Stimulated activated CD8-positive, alpha-beta memory T cell treated with anti-CD3 and anti-CD28 coated beads, Interleukin-12 subunit alpha, Interleukin-12 subunit beta, amount 100 ng/mL, for 4 hours (primary cell): ENCODE data around the gene CFAP99.
"Not testable (repeated sequence)": the region's sequence is repeated elsewhere in the genome, so short reads cannot be mapped to it uniquely, and the experiment has no call there.

Experiments used
- DNase-seq: peaks from one replicate; pipeline ENCODE4 v3.0.0-alpha.2; 2020; ENCODE audit warnings: low read depth

The CFAP99 gene

DNA sequence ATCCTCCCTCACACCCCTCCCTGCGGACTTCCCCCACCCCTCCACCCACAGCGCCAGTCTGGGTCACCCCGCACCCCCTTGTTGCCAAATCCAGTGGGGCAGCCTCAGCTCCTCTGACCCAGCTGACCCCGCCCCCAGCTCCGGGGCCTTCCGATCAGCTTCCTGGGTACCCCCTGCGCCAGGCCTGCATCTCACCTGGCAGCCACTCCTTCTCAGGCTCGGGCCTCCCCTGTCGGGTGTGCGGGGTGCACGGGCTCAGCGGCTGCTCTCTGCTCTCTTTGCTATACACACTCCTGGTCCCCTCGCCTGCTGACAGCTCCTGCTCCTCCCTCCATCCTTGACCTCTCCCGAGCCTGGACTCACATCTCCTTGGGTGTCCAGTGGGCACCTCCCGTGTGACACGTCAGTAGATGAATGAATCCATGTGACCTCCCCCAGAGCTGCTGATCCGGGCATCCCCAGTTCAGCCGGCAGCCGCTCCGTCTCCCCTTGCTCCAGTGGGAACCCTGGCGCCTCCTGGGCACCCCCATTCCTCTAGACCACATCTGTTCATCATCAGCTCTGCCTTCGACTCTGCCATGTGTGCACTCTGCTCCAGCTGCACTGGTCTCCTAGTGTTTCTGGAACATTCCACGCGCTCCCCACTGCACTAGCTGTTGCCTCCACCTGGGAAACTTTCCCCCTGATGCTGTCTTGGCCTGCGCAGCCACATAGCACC is 9.9 kb downstream of the CFAP99 start:
- DNase-seq, result no peak

- not testable (repeated sequence) for DNase-seq
Observed at GRCh38 chr4:2429945-2430757, 11.4 kb downstream of the CFAP99 start.

- no peak for DNase-seq
Observed at GRCh38 chr4:2432004-2432403, 13.2 kb downstream of the CFAP99 start.

- no peak for DNase-seq
Observed at GRCh38 chr4:2432991-2433530, 14.3 kb downstream of the CFAP99 start.

DNA sequence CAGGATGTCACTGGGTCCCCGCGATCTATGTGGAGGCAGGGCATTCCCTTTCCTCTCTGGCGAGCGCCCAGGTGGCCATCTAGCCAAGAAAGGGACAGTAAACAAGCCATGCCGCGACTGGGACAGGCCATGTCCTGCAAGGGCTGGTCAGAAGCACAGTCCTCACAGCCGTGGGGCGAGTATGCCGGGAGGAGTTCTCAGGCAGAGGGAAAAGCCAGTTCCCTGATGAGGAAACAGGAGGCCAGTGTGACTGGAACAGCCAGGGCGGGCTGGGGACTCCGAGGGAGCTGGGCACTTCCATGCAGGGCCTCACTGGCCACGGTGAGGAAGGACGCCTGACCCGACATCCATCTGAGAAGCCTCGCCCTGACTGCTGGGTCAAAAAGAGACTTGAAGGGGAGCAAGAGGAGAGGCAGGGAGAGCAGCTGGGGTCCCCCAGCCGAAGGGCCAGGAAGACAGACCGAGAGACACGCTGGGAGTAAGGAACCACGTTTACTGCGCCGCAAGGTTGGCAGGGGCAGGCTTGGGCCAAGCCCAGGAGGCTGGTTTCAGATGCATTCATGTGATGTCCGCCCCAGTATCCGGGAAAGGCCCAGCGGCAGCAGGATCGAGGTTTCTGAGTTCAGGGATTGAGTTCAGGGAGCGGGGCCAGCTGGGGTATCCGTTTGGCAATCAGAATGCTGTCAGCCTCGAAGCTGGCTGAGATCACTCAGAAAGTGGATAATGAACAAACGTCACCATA is 15.0 kb downstream of the CFAP99 start:
- DNase-seq, result no peak

DNA sequence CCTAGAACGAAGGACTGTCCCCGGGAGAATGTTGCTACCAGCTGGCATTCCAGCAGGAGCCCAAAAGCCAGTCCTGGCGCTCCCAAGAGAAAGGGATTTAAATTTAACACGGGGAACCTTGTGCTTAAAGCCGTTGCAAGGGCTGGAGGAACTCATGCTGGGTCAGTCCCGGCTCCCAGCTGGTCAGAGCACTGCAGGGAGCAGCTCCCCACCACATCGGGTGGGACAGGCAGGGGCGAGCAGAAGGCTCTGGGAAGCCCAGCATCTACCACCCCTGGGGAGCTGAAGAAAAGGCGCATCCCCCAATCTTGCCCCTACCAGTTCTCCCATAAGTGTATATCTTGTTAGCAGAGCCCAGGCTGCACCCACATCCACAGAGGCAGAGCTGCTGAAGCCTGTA is 15.7 kb downstream of the CFAP99 start:
- DNase-seq, result no peak

DNA sequence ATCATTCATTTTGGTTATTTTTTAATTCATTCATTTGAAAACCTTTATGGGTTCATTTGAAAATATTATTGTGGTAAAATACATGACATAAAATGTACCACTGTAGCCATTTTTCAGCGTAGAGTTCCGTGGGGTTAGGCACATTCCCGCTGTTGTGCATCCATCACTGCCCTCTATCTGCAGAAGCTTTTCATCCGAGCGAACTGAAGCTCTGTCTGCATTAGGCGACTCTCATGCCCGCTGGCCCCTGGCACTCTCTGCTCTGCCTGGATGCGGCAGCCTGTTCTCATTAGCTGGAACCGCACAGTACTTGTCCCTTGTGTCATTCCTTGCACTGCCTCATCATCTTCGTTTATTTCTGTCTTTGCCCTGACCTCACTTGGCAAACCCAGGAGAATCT is 17.5 kb downstream of the CFAP99 start:
- DNase-seq, result no peak

DNA sequence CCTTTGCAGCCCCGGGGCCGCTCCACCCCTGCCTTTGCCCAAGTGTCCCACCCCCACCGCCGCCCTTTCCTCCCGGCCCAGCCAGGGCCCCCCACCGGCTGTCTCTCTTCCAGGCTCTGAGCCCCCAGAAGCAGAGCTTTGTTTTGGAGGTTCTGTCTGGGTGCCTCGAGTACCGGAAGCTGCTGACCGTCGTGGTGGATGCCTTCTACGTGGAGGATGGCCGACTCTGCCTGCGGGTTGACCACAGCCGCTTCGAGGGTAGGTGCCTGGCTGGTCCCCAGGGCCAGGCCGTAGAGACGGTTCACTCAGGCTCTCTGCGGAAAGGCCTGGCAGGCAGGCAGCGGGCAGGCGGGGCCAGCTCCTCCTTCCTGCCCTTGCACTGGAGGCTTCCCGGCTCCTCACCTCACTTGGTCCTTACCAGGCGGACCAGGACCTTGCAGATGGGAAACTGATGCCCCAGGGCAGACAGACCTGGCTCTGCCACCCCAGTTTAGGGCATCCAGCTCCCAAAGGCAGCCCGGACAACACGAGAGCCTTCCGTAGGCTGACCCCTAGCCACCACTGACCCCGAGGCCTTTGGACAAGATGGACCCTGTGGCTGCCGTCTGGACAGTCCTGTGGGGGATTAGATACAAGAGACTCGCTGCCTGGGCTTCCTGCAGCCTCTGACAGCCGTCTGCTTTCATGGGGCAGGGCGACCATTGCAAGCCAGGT is 18.2 kb downstream of the CFAP99 start:
- no peak for DNase-seq

DNA sequence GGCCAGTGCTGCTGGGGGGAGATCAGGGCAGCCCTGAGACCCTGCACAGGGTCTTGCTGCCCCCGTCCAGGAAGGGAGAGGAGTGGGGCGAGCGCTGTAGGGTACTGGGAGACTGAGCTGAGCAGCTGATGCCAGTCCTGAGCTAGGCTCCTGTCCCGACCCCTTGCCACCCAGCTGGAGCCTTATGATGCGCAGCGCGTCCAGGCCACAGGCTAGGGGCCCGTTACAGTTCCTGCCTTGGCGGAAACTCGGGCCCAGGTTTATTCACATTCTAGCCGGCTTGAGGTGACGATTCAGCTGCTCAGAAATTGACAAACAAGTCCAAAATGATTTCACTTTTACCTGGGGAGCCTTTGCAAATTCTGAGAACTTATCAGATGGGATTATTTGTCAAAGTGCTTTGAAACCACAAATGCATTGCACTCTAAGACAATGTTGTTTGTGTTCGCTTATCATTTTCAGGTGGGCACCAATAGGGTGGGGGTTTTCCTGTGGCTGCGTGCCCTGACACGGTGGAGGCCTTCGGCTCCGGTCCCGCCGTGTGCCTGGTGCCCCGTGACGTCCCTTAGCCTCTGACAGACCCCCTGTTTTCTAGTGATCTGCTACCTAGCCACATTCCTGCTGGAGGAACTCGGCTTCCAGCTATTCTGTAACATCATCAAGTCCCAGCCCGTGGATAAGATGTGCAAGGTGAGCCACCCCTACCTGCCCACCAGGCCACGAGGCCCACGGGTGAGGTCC is 18.9 kb downstream of the CFAP99 start:
- DNase-seq, result no peak

DNA sequence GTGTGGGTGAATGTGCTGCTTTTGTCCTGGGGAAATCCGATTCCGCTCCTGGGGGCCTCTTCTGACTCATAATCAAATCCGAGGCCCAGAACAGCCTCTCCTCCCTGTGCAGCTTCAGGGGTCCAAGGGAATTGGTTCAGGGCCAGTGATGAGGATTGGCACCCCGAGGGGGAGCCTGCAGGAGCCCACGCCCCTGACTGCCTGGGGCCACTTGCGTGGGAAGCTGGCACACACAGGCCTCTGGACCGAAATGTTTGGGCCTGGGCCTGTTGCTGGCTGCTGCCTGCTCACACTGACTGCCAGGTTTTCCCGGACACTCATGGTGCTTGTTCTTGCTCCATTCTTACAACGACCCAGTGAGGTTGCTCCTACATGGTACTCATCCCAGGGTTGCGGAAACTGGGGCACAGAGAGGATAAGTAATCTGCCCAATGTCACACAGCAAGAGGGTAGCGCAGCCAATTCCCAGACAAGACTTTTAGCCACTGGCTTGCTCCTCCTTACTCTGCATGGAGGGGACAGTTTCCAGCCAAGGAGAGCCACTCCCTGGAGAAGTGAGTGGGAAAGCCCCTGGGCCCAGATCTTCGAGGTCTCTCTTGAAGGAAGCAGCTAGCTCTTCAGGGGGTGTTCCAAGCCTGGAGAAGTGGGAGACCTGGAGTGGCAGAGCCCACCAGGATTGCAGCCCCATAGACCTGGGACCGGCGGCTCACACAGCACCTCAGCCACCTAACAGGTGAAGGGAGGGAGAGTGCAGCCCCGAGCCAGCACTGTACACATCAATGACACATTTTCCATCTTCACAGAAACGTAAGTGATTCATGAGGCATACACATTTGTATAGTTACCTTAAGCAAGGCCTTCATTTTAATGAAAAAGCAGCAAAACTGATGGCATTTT is 20.3 kb downstream of the CFAP99 start:
- no peak for DNase-seq

DNA sequence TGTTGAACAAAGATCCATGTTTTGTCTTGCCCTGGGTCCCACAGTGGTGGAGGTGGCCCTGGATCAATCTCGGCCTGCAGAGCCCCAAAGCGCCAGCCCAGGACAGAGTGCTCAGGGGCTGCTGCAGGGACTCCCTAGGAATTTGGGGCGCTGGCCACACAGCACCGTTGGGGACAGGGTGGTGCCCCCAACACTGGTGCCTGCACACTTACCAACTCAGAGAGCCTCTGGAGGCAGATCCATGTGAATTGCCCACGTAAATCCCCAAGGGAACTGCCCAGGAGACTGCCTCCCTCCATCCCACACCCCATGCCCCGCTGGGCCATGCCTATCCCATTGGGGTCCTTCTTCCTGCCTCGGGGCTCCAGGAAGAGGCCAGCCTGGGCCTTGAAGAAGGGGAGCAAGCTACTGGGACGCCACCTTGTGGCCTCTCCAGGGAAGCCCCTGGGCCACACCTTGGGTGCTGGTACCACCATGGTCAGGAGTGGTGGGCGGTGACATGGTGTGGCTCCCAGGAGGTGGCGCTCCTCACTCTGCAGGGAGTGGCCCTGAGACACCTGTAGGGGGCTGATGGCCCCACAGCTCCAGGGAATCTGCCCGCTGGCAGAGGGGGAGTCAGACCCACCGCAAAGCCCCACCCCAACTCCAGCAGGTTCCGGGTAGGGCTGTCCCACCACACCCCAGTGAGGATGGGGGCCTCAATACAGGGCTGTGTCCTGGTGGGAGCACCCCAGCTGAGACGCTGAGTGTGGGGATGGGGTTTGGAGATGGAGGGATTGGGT is 22.8 kb downstream of the CFAP99 start:
- peak; percentile 39 for DNase-seq

DNA sequence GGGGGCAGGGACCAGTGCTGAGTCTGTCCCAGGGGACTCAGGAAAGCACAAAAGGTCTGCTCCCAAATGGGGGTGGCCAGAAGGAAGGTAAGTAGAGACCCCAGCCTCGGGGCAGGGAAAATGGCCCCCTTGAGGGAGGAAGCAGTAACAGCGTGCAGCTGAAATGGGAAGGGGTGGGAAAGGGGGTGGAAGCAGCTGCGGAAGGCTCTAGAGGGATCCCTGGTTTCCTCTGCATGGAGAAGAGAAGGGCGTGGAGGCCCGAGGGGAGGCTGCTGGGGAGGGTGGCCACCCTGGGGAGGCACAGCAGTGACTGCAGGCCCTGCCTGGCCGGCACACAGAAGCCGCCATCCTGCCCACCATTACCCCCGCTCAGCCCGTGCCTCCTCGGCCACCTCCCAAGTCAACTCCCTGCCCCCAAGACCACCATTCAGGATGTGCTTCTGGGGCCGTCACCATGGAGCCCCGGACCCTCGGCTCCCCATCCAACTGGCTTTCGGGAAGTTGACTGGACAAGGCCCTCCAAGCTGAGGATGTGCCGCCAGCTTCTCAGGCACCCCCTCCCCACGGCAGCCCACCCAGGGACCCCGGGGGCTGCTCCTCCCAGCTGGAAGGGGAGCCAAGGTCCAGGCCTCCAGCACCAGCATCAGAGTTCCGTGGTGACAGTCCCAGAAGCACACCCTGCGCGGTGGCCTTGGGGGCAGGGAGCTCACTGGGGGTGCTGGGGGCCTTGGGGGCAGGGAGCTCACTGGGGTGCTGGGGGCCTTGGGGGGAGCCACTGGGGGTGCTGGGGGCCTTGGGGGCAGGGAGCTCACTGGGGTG is 23.6 kb downstream of the CFAP99 start:
- DNase-seq, result no peak

DNA sequence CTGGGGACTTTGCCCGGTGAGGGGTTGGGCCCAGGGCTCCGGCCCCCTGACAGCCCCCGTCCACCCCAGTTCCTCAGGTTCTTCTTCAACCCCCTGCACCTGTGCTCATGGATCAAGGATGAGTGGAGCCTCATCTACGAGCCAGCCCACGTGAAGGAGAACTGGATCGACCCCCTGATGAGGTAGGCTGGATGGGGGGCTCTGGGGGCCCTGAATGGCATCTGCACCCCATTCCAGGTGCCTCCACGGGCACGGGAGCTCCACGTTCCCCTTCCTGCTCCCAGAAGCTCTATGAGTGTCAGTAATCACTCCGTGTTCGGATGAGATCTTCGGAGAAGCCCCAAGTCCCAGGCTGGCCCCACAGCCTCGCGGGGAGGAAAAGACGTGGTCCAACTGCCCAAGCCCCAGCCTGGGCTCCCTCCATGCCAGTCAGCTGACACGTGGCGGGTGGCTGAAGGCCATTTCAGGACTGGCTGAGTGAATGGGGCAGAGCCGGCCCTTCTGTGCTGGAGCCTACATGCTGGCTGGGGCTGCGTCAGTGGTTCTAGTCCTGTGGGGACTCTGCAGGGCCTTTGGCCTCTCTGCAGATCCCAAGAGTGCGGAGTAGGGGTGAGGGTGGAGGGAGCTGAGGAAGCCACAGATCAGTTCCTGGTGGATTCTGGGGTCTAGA is 24.4 kb downstream of the CFAP99 start:
- no peak for DNase-seq

DNA sequence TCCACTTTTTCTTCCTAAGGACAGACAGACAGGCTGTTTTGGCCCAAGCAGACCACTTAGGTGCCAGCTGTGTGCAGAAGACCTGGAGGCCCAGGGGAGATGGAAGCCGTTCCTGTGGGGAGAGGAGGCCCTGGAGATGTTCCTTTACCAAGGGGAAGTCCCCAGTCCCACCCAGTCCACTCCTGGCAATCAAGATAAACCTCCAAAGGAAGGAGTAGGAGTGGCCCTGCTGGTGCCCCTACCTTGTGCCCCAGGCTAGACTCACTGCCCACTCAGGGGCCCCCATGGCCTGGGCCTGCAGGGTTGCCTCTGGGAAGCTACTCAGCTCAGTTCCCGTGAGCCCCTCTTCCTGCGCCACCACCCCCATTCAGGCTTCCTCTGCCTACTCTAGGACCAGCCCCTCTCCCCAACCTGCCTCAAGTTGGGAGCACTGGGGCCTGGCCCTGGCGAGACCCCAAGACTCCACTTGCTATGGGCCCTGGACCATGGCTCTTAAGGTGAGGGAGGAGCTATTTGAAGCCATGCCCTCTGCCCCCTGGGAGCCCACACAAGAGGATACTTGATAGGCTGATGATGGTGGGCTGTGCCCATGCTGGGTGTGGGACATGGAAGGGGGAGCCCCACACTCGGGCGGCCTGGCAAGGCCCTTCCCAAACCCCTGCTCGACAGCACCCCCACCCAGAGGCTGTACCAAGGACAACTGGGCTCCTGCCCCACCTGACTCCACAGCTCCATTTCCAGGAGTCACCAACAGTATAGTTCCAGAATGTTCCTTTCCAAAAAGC is 25.4 kb downstream of the CFAP99 start:
- no peak for DNase-seq

- DNase-seq, result no peak
Observed at GRCh38 chr4:2445130-2445529, 26.4 kb downstream of the CFAP99 start.

GRCh38 chr4:2445571-2445970 is 26.8 kb downstream of the CFAP99 start:
- DNase-seq, result no peak
